Measurements from ENCODE around the gene BSN. TPM values are rescaled to one million over a fixed set of nuclear protein-coding genes. Genes with fewer than 3 reads are reported as not detected.

The BSN gene, protein sequence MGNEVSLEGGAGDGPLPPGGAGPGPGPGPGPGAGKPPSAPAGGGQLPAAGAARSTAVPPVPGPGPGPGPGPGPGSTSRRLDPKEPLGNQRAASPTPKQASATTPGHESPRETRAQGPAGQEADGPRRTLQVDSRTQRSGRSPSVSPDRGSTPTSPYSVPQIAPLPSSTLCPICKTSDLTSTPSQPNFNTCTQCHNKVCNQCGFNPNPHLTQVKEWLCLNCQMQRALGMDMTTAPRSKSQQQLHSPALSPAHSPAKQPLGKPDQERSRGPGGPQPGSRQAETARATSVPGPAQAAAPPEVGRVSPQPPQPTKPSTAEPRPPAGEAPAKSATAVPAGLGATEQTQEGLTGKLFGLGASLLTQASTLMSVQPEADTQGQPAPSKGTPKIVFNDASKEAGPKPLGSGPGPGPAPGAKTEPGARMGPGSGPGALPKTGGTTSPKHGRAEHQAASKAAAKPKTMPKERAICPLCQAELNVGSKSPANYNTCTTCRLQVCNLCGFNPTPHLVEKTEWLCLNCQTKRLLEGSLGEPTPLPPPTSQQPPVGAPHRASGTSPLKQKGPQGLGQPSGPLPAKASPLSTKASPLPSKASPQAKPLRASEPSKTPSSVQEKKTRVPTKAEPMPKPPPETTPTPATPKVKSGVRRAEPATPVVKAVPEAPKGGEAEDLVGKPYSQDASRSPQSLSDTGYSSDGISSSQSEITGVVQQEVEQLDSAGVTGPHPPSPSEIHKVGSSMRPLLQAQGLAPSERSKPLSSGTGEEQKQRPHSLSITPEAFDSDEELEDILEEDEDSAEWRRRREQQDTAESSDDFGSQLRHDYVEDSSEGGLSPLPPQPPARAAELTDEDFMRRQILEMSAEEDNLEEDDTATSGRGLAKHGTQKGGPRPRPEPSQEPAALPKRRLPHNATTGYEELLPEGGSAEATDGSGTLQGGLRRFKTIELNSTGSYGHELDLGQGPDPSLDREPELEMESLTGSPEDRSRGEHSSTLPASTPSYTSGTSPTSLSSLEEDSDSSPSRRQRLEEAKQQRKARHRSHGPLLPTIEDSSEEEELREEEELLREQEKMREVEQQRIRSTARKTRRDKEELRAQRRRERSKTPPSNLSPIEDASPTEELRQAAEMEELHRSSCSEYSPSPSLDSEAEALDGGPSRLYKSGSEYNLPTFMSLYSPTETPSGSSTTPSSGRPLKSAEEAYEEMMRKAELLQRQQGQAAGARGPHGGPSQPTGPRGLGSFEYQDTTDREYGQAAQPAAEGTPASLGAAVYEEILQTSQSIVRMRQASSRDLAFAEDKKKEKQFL (N-terminal part only)
- 3.9 and 4.0 TPM in 2 replicates for total RNA-seq (ENCODE audit: low replicate concordance)
- long read RNA-seq, partial matches to known transcripts: 0 of 2 reads
- long read RNA-seq, other reads (novel, unspliced or antisense): 2 of 2 reads

GRCh38 chr3:49553692-49554632 lies at the start of gene BSN:
Gene BSN, plus strand, starts transcription at chr3:49554477. Its CDS starts 126 bp downstream, at chr3:49554603.
- no peaks in the 10 kb centered on the region for H3K9me3 Mint-ChIP-seq
- H3K4me1 Mint-ChIP-seq (ENCODE audit: unreplicated experiment): peaks cover 15% of the 10 kb centered on the region
- no peak for TF ChIP-seq CTCF (conservative IDR thresholded peaks at IDR 0.05)
- peaks cover 32% of the 10 kb centered on the region for H3K27me3 Mint-ChIP-seq
- H3K27ac Mint-ChIP-seq: peak within 1 kb of the TSS; percentile 86
- H3K36me3 Mint-ChIP-seq: no peaks in the 10 kb centered on the region
- H3K4me3 Mint-ChIP-seq: peak within 1 kb of the TSS; percentile 95
- peak; percentile 96 for DNase-seq (ENCODE audit: extremely low spot score, unreplicated experiment)

- H3K36me3 Mint-ChIP-seq: peaks cover 5% of the 10 kb centered on the region
- H3K4me1 Mint-ChIP-seq (ENCODE audit: unreplicated experiment): no peaks in the 10 kb centered on the region
- H3K4me3 Mint-ChIP-seq: no peak overlapping the region
- no peak overlapping the region for H3K27ac Mint-ChIP-seq
- no peak for TF ChIP-seq CTCF (conservative IDR thresholded peaks at IDR 0.05)
- no peaks in the 10 kb centered on the region for H3K9me3 Mint-ChIP-seq
- H3K27me3 Mint-ChIP-seq: no peaks in the 10 kb centered on the region
- DNase-seq (ENCODE audit: extremely low spot score, unreplicated experiment): no peak
Measured at GRCh38 chr3:49506906-49507305, 47.4 kb upstream of the BSN start.

- no peak for DNase-seq (ENCODE audit: extremely low spot score, unreplicated experiment)
- Mint-ChIP-seq H3K4me3 (no peak overlapping the region), H3K4me1 (ENCODE audit: unreplicated experiment) (peaks cover 10% of the 10 kb centered on the region), H3K27me3 (no peaks in the 10 kb centered on the region), H3K9me3 (peaks cover 4% of the 10 kb centered on the region), H3K27ac (peak overlapping the region; percentile 46), H3K36me3 (peaks cover 10% of the 10 kb centered on the region)
- no peak for TF ChIP-seq CTCF (conservative IDR thresholded peaks at IDR 0.05)
Measured at GRCh38 chr3:49509028-49509561, 45.2 kb upstream of the BSN start.

GRCh38 chr3:49511639-49512038 lies 42.6 kb upstream of the BSN start:
- H3K9me3 Mint-ChIP-seq: peaks cover 4% of the 10 kb centered on the region
- H3K27me3 Mint-ChIP-seq: no peaks in the 10 kb centered on the region
- DNase-seq (ENCODE audit: extremely low spot score, unreplicated experiment): no peak

More at GRCh38 chr3:49511639-49512038, 42.6 kb upstream of the BSN start:
- peaks cover 10% of the 10 kb centered on the region for H3K4me1 Mint-ChIP-seq (ENCODE audit: unreplicated experiment)
- no peak overlapping the region for H3K27ac Mint-ChIP-seq
- no peak overlapping the region for H3K4me3 Mint-ChIP-seq
- no peak for TF ChIP-seq CTCF (conservative IDR thresholded peaks at IDR 0.05)
- H3K36me3 Mint-ChIP-seq: peaks cover 17% of the 10 kb centered on the region

Data from type B pancreatic cell (in vitro differentiated cells).